GM12872 (cell line): ENCODE measurements around the gene OLFM4.

Source experiments
- CTCF ChIP-seq: IDR thresholded peaks from 3 replicates; pipeline ENCODE4 v1.5.1; 2011; ENCODE audit warnings: low read depth, mild to moderate bottlenecking, low read length, moderate library complexity; ENCODE audit not compliant: insufficient read depth

OLFM4 gene

GRCh38 chr13:53041968-53042516 is 13.4 kb downstream of the OLFM4 start:
- TF ChIP-seq CTCF = no peak

- TF ChIP-seq CTCF = no peak
Observed at GRCh38 chr13:53042877-53043276, 14.3 kb downstream of the OLFM4 start.

GRCh38 chr13:53043398-53043797 is 14.8 kb downstream of the OLFM4 start:
- TF ChIP-seq CTCF = no peak

- no peak for TF ChIP-seq CTCF
Observed at GRCh38 chr13:53045189-53045588, 16.6 kb downstream of the OLFM4 start.

GRCh38 chr13:53048880-53049279 is 20.3 kb downstream of the OLFM4 start:
- TF ChIP-seq CTCF = no peak

- no peak for TF ChIP-seq CTCF
Observed at GRCh38 chr13:53050151-53050550, 21.5 kb downstream of the OLFM4 start.

GRCh38 chr13:53052675-53053074 is 24.1 kb downstream of the OLFM4 start:
- no peak for TF ChIP-seq CTCF
